ENCODE results near the gene CEP41.

GRCh38 chr7:130381468-130382312 is 59.1 kb downstream of the CEP41 start:
- TF ChIP-seq CTCF (IDR thresholded peaks at IDR 0.05; ENCODE audit: low read depth, low read length) (no peak), MYC (IDR thresholded peaks at IDR 0.05; ENCODE audit: low read depth, low read length) (no peak), POLR2A (IDR thresholded peaks at IDR 0.05; ENCODE audit: extremely low read depth, insufficient read length) (no peak), MAX (IDR thresholded peaks at IDR 0.05; ENCODE audit: low read depth, low read length) (no peak)
